Left hindlimb (tissue), 1 donor: ENCODE data around the gene ARMH3.

Experiments used
- DNase-seq: peaks from one replicate; pipeline ENCODE4 v3.0.0-alpha.2; 2018

ARMH3 gene

GRCh38 chr10:101938305-101939007, 117.5 kb downstream of the ARMH3 start:
- no peak for DNase-seq

- no peak for DNase-seq
These were observed 120.5 kb downstream of the ARMH3 start for GRCh38 chr10:101935431-101935830.

GRCh38 chr10:101934686-101935305, 121.2 kb downstream of the ARMH3 start:
- no peak for DNase-seq

DNA sequence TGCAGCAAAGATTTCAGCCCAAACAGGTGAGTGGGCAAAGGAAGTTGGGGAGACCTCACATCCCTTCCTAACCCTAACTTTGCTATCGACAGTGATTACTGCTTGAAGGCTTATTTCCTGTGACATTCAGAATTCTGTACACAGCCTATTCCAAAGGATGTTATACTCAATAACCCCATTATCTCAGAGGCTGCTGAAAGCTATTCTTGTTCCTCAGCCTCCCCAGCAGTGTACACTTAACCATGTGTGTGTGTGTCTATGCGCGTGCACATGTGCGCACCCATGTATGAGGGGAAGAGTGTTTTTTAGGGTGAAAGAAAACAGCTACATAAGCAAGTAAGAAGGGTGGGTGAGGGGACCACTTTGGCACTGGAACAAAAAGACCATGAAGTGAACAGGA, 122.0 kb downstream of the ARMH3 start:
- no peak for DNase-seq

DNA sequence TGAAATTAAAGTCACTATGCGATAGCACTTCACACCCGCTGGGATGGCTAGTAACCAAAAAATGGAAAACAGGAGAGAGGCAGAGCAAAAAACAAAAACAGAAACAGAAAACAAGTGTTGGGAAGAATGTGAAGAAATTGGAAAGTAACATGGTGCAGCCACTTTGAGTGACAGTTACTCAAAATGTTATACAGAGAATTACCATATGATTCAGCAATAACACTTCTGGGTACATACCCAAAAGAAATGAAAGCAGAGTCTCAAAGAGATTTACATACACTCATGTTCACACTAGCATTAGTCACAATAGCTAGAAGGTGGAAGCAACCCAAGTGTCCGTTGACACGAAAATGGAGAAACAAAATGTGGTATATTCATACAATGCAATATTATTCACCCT, 123.8 kb downstream of the ARMH3 start:
- DNase-seq, result no peak

- no peak for DNase-seq
These were observed 130.9 kb downstream of the ARMH3 start for GRCh38 chr10:101925027-101925426.

DNA sequence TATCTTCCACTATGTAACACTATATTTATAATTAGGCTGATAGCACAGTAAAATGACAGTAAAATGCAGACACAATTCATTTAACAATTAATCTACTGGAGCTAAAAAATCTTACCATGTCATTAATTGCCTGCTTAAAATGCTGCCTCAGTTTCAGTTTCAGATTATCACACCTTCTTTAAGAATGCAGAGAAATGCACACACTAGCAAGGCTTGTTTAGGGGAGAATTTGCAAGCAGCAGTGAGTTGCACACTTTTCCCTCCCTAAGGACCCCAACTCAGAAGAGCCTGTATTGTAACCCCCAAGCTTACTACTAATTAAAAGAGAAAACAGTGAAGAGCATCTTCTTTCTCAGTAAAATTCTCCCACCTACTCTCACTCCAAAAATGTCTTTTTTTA, 132.7 kb downstream of the ARMH3 start:
- no peak for DNase-seq

GRCh38 chr10:101922846-101923245, 133.1 kb downstream of the ARMH3 start:
- no peak for DNase-seq

GRCh38 chr10:101920546-101920945, 135.4 kb downstream of the ARMH3 start:
- no peak for DNase-seq

GRCh38 chr10:101919026-101919770, 136.8 kb downstream of the ARMH3 start:
- no peak for DNase-seq

- DNase-seq, result no peak
These were observed 143.3 kb downstream of the ARMH3 start for GRCh38 chr10:101912561-101913179.

- DNase-seq, result no peak
These were observed 149.3 kb downstream of the ARMH3 start for GRCh38 chr10:101906586-101907183.

DNA sequence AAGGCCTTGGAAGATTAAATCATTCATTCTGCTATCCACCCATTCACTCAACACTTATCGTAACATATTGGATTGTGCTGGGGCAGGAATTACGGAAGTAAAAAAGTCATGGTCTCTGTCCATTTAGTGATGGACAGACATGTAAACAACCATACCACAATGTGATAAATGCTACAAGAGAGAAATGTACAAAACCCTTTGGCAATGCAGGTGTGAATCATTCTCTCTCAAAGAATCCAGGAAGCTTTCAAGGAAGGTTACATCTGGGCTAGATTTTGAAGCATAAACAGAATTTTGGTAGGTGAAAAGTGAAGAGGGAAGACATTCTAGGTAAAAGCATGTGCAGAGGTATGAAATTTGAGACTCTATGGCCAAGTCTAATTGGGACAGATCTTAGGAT, 150.7 kb downstream of the ARMH3 start:
- DNase-seq, result no peak

DNA sequence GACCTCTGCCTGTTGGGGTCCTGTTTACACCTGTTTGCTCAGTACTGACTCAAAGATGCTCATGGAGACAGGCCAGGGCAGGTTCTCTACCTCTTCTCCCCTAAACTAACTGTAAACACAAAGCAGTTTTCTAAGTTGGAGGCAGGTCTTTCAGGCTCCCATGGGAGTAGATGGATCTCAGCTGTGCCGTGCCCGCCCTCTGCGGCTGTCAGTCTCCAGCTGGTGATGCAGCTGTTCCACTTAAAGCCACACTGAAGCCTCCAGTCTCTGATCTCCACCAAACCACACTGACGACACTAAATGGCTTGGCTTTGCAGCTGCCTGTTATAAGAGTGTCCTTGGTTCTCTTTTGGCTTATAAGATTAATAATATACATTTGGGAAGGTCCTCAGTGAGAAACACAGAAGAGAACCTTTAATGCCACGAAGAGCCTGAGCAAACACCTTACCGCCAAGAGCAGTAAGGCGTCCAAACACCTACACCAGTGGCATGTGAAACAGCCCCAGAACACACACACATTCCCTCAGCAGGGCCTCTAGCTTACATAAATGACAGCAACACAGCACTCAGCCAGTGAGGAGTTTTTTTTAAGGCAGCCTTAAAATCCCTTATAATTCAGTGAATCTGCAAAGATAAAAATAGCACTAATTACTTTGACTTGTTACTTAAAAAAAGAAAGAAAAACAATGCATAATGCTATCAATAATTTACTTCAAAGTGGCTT, 152.0 kb downstream of the ARMH3 start:
- DNase-seq, result peak; percentile 60

- no peak for DNase-seq
These were observed 153.2 kb downstream of the ARMH3 start for GRCh38 chr10:101902820-101903145.

DNA sequence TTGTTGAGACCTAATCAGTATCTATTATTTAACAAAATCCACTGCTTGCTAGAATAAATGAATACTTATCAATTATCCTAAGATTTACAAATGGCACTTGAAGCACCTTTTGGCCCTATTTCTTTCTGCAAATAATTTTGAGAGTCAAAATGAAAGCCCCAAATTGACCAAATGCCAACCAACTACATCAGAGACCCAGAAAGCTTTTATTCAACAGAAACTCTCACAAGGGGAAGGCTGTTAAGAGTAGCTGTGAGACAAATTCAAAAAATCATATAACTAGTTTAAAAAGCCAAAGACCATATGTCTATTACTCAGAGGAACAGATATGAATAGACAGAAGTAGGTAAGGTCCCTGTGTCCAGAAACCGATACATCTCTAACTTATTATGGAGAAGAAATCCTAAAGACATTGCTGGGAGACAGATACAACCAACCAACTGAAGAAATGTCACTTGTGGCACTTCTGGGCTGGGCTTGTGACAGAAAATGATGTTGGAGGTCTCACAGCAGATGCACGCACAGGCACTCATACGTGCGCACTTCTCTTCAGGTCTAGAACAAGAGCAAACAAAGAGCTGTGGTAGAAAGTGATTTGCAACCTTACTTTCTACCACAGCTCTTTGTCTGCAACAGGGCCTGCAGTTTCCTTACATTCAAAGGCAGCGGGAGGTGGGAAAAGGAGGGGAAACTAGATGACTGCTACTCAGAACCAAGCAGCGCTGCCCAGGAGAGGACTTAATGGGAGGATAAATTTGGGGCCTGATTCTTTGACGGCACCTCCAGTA, 153.7 kb downstream of the ARMH3 start:
- no peak for DNase-seq

GRCh38 chr10:101901340-101901739, 154.6 kb downstream of the ARMH3 start:
- no peak for DNase-seq

- no peak for DNase-seq
These were observed 158.3 kb downstream of the ARMH3 start for GRCh38 chr10:101897633-101898032.

- no peak for DNase-seq
These were observed 159.6 kb downstream of the ARMH3 start for GRCh38 chr10:101896225-101896877.

GRCh38 chr10:101895781-101896180, 160.2 kb downstream of the ARMH3 start:
- DNase-seq, result no peak

DNA sequence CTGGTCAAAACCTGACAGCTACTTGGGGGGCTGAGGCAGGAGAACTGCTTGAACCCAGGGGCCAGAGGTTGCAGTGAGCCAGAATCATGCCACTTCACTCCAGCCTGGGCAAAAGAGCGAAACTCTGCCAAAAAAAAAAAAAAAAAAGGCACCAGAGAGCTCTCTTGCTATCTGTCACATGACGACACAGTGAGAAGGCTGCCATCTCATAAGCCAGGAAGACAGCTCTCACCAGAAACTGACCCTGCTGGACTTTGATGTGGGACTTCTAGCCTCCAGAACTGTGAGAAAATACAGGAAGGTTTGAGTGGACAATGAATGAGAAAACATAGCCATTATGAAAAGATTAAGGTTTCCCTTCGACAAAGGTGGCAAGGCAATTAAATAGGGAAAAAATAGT, 161.2 kb downstream of the ARMH3 start:
- no peak for DNase-seq
